ENCODE measurements around the gene ERN1. TPM values are rescaled to one million over a fixed set of nuclear protein-coding genes. Genes with fewer than 3 reads are reported as not detected.

Gene ERN1
- total and polyA plus RNA-seq, 2 of the 13 experiments (the other 11 are each of a cell fraction or from before 2014, with no cell fraction given): 6.0 to 12.7 TPM

DNA sequence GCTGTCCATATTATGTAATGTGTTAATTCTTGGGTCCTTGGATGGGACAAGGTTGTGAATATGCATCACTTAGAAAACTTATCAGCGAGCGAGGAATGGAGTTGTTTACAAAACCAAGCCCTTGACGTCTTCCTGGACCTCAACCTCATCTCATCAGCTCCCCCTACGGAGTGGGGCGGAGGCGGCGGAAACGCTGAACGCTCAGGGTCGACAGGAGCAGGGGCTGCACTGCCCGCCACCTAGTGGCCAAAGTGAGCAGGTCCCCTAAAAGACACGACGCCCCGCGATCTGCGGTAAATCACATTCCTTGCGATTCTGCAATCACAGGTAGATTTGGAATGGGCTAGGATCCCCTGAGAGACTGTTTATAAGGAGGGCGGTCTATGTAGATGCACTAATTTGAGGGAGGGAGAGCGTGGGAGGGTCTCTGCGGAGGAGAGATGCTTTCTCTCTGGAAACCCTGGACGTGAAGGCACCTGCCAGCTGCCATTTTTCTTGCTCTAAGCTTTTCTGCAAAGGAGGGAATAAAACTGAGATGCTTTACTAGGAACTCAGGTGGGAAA is 104.1 kb downstream of the ERN1 start (continued):
- TF ChIP-seq, protein P1, sequence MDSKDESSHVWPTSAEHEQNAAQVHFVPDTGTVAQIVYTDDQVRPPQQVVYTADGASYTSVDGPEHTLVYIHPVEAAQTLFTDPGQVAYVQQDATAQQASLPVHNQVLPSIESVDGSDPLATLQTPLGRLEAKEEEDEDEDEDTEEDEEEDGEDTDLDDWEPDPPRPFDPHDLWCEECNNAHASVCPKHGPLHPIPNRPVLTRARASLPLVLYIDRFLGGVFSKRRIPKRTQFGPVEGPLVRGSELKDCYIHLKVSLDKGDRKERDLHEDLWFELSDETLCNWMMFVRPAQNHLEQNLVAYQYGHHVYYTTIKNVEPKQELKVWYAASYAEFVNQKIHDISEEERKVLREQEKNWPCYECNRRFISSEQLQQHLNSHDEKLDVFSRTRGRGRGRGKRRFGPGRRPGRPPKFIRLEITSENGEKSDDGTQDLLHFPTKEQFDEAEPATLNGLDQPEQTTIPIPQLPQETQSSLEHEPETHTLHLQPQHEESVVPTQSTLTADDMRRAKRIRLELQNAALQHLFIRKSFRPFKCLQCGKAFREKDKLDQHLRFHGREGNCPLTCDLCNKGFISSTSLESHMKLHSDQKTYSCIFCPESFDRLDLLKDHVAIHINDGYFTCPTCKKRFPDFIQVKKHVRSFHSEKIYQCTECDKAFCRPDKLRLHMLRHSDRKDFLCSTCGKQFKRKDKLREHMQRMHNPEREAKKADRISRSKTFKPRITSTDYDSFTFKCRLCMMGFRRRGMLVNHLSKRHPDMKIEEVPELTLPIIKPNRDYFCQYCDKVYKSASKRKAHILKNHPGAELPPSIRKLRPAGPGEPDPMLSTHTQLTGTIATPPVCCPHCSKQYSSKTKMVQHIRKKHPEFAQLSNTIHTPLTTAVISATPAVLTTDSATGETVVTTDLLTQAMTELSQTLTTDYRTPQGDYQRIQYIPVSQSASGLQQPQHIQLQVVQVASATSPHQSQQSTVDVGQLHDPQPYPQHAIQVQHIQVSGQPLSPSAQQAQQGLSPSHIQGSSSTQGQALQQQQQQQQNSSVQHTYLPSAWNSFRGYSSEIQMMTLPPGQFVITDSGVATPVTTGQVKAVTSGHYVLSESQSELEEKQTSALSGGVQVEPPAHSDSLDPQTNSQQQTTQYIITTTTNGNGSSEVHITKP (CRISPR knock-in tag; IDR thresholded peaks at IDR 0.05; ENCODE audit: low read depth): no peak
- no peak; the same call in 1 of the 2 replicates for TF ChIP-seq MTA1 (CRISPR knock-in tag; IDR thresholded peaks at IDR 0.05; ENCODE audit: borderline replicate concordance)
- TF ChIP-seq ZNF260 (CRISPR knock-in tag; IDR thresholded peaks at IDR 0.05; ENCODE audit: borderline replicate concordance, low read depth): no peak
- TF ChIP-seq HOXD1 (CRISPR knock-in tag; IDR thresholded peaks at IDR 0.05): no peak
- 0 out of 2 replicates have a peak, but pooled peaks have one; percentile 52 for TF ChIP-seq ZSCAN9 (CRISPR knock-in tag; IDR thresholded peaks at IDR 0.05; ENCODE audit: borderline replicate concordance)
- 0 out of 2 replicates have a peak, but pooled peaks have one; percentile 18 for TF ChIP-seq KDM4B (CRISPR knock-in tag; IDR thresholded peaks at IDR 0.05)
- TF ChIP-seq ZNF556 (CRISPR knock-in tag; IDR thresholded peaks at IDR 0.05; ENCODE audit: borderline replicate concordance): no peak
- no peak for TF ChIP-seq HHEX (CRISPR knock-in tag; IDR thresholded peaks at IDR 0.05)
- no peak for TF ChIP-seq PHF8 (CRISPR knock-in tag; IDR thresholded peaks at IDR 0.05)
- no peak for TF ChIP-seq NAIF1 (CRISPR knock-in tag; IDR thresholded peaks at IDR 0.05; ENCODE audit: borderline replicate concordance)
- TF ChIP-seq ZSCAN29 (CRISPR knock-in tag; conservative IDR thresholded peaks at IDR 0.05): no peak
- TF ChIP-seq, protein P2, sequence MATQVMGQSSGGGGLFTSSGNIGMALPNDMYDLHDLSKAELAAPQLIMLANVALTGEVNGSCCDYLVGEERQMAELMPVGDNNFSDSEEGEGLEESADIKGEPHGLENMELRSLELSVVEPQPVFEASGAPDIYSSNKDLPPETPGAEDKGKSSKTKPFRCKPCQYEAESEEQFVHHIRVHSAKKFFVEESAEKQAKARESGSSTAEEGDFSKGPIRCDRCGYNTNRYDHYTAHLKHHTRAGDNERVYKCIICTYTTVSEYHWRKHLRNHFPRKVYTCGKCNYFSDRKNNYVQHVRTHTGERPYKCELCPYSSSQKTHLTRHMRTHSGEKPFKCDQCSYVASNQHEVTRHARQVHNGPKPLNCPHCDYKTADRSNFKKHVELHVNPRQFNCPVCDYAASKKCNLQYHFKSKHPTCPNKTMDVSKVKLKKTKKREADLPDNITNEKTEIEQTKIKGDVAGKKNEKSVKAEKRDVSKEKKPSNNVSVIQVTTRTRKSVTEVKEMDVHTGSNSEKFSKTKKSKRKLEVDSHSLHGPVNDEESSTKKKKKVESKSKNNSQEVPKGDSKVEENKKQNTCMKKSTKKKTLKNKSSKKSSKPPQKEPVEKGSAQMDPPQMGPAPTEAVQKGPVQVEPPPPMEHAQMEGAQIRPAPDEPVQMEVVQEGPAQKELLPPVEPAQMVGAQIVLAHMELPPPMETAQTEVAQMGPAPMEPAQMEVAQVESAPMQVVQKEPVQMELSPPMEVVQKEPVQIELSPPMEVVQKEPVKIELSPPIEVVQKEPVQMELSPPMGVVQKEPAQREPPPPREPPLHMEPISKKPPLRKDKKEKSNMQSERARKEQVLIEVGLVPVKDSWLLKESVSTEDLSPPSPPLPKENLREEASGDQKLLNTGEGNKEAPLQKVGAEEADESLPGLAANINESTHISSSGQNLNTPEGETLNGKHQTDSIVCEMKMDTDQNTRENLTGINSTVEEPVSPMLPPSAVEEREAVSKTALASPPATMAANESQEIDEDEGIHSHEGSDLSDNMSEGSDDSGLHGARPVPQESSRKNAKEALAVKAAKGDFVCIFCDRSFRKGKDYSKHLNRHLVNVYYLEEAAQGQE (IDR thresholded peaks at IDR 0.05; ENCODE audit: borderline replicate concordance in 1 of 2, low read depth in 1 of 2, low read length in 2 of 2): no peak
- TF ChIP-seq, protein P3, sequence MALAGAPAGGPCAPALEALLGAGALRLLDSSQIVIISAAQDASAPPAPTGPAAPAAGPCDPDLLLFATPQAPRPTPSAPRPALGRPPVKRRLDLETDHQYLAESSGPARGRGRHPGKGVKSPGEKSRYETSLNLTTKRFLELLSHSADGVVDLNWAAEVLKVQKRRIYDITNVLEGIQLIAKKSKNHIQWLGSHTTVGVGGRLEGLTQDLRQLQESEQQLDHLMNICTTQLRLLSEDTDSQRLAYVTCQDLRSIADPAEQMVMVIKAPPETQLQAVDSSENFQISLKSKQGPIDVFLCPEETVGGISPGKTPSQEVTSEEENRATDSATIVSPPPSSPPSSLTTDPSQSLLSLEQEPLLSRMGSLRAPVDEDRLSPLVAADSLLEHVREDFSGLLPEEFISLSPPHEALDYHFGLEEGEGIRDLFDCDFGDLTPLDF (CRISPR knock-in tag; IDR thresholded peaks at IDR 0.05): no peak
- no peak for TF ChIP-seq BRCA1 (CRISPR knock-in tag; IDR thresholded peaks at IDR 0.05)
- peak in 1 of 2 experiments; percentile 42; a peak in 1 of 4 replicates for TF ChIP-seq EP300 (IDR thresholded peaks at IDR 0.05; ENCODE audit: low read depth in 2 of 2, low read length in 2 of 2)
- TF ChIP-seq EP300 (CRISPR knock-in tag; IDR thresholded peaks at IDR 0.05; ENCODE audit: borderline replicate concordance): no peak
- TF ChIP-seq SP1 (IDR thresholded peaks at IDR 0.05): no peak
- TF ChIP-seq SP1 (CRISPR knock-in tag; IDR thresholded peaks at IDR 0.05): no peak
- TF ChIP-seq TRIM24 (CRISPR knock-in tag; IDR thresholded peaks at IDR 0.05): no peak
- TF ChIP-seq RAD21 (CRISPR knock-in tag; IDR thresholded peaks at IDR 0.05): peak; percentile 66; the same call in 1 of the 2 replicates
- no peak for TF ChIP-seq ZNF615 (CRISPR knock-in tag; IDR thresholded peaks at IDR 0.05; ENCODE audit: borderline replicate concordance)
- TF ChIP-seq ZNF839 (CRISPR knock-in tag; IDR thresholded peaks at IDR 0.05; ENCODE audit: borderline replicate concordance): no peak
- TF ChIP-seq ZNF235 (CRISPR knock-in tag; IDR thresholded peaks at IDR 0.05; ENCODE audit: borderline replicate concordance): no peak

Data from HepG2 (cell line).